Fibroblast of pulmonary artery (primary cell): ENCODE data around the gene IL13RA1.
A peak's percentile ranks its signal among the peaks of the same experiment; 100 is the strongest.
"Not testable (repeated sequence)": the region's sequence is repeated elsewhere in the genome, so short reads cannot be mapped to it uniquely, and the experiment has no call there.

Experiments
- DNase-seq: peaks from one replicate; pipeline ENCODE4 v3.0.0-alpha.2; 2010; ENCODE audit warnings: low read depth
- H3K4me3 ChIP-seq: replicated peaks from 2 replicates; pipeline ENCODE4 v1.5.1; 2011; ENCODE audit warnings: low read depth, mild to moderate bottlenecking, control low read depth, low read length, moderate library complexity
- TF ChIP-seq, protein P1 (sequence below): IDR thresholded peaks from 2 replicates; pipeline ENCODE4 v1.5.1; 2011; ENCODE audit warnings: mild to moderate bottlenecking, control low read depth, low read length, inconsistent platforms; ENCODE audit errors: missing control alignments

Gene IL13RA1

DNA sequence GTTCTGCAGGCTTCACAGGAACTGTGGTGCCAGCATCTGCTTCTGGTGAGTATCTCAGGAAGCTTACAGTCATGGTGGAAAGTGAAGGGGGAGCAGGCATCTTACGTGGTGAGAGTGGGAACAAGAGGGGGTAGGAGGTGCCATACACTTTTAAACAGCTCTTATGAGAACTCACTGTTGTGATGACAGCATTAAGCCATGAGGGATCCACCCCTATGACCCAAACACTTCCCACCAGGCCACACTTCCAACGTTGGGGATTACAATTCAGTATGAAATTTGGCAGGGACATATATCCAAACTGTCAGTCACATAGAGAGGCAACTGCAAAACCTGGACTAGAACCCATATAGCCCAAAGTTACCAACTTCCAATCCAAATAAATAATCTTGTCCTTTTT is 53.1 kb downstream of the IL13RA1 start:
- H3K4me3 ChIP-seq, result no peak overlapping the region
- TF ChIP-seq, protein P1, sequence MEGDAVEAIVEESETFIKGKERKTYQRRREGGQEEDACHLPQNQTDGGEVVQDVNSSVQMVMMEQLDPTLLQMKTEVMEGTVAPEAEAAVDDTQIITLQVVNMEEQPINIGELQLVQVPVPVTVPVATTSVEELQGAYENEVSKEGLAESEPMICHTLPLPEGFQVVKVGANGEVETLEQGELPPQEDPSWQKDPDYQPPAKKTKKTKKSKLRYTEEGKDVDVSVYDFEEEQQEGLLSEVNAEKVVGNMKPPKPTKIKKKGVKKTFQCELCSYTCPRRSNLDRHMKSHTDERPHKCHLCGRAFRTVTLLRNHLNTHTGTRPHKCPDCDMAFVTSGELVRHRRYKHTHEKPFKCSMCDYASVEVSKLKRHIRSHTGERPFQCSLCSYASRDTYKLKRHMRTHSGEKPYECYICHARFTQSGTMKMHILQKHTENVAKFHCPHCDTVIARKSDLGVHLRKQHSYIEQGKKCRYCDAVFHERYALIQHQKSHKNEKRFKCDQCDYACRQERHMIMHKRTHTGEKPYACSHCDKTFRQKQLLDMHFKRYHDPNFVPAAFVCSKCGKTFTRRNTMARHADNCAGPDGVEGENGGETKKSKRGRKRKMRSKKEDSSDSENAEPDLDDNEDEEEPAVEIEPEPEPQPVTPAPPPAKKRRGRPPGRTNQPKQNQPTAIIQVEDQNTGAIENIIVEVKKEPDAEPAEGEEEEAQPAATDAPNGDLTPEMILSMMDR, result no peak
- DNase-seq, result peak; percentile 58

DNA sequence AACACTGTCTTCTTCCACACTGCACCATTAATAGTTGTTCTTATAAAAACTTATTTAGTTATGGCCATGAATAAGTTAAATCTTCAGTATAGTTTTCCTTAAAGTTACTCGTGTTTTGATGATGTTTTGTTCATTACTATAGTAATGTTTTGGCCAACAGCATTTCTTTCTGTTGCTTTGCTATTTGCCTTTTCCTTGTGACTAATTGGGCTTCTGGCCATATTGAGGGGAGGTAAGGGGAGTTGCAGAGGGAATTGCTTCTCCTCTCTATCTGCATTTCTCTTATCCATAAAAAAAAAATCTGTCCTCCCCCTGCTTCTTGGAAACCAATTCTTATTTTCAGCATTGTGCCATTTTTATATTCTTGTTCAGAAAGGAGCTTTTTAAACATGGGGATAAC is 53.5 kb downstream of the IL13RA1 start:
- DNase-seq, result peak; percentile 75
- no peak overlapping the region for H3K4me3 ChIP-seq
- TF ChIP-seq, protein P1, result no peak

DNA sequence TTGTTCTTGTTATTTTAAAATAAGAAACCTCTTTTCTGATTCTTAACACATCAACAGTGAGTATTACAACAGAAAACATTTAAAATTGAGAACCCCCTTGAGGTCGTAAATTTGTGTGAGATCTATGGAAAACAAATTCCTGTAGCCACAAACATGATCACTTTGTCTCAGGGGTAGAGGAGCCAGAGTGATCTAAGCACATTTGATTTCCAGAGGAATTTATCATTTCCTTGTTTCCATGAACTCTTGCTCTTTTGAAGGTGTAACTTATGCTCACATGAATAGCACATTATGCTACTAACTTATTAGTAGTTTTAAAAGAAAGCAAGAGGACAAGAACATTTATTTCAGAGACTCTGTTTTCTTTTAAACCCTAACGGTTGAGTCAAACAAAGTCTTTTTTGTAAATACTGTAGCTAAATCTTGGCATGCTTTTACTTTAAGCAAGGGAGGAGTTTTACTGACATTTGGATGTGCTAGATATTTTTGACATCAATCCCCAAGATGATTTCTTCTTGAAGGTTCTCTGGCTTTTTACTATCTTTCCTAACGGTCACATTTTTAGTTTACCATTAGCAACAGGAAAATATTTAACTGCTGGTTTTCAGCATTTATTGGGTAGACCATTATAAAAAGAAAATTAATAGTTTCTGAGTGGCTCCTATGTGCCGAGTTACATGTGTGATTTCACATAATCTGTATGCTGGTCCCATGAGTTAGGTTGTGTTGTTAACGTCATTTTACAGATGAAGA is 68.3 kb downstream of the IL13RA1 start:
- no peak for DNase-seq
- no peak overlapping the region for H3K4me3 ChIP-seq
- TF ChIP-seq, protein P1, result no peak

DNA sequence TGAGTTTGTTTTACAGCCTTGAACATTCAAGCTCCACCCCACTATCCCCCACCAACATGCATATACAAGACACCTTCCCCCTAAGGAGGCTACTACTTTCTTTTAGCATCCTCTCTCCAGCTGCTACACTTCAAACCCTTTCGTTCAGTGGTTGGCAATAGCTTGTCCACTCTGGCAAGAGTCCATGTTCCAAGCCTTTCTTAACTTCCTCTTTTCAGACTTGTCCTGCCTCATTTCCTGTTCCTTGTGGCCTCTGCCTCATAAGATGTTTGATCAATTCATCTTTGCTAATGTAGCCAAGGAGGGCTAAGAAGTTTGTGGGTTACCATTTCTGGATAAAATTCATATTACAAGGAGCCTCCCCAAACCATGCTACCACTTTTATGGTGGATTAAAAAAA is 75.5 kb downstream of the IL13RA1 start:
- TF ChIP-seq, protein P1, result no peak
- no peak overlapping the region for H3K4me3 ChIP-seq
- DNase-seq, result peak; percentile 83

DNA sequence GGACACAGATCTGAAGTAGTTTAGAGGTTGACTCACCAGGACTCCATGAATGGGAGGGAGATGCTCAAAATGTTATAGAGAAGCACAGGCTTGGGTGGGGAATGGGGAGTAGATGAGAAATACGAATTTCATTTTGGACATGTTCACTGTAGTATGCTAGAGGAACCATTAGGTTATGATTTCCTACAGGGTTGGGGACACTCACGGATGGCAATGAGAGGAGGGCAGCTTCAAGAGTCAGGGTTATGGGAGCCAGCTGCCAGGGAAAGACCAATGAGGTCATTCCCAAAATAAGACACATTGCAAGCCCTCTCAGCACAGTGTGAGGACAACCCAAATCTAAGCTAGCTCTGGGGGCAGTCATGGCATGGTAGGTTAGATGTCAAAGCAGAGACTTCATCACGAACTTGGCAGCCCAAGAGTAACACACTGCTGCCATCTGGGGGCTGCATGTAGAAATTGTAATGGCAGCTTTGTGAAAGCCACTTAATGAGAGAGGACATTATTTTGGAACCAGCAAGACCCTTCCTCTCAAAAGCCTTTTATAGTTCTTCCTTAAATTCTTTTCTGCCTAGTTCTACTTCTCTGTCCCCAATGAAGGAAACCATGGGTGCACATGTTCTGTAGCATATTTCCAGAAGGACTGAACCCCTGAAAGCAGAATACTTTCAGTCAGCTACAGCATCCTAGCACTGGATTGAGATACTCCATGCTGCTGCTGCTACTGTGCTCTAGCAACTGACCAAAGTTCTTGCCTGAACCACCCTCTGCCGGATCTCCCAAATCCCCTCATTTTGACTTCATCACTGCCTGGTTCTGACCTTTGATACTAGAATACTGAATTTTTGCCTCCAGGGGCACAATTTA is 80.0 kb downstream of the IL13RA1 start:
- DNase-seq, result peak; percentile 70
- TF ChIP-seq, protein P1, result peak; percentile 64

DNA sequence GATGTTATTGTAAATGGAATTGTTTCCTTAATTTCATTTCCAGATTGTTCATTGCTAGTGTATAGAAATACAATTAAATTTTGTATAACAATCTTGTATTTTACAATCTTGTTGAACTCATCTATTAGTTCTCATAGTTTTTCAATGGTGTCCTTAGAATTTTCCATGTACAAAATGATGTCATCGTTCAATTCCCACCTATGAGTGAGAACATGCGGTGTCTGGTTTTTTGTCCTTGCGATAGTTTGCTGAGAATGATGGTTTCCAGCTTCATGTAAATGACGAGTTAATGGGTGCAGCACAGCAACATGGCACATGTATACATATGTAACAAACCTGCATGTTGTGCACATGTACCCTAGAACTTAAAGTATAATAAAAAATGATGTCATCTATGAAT is 89.9 kb downstream of the IL13RA1 start:
- DNase-seq, H3K4me3 ChIP-seq: not testable (repeated sequence)

More for the DNA sequence above, 80.0 kb downstream of the IL13RA1 start:
- no peak overlapping the region for H3K4me3 ChIP-seq
